IMR-90 (cell line): Measurements from ENCODE around the gene KCNS1. TPM values are rescaled to one million over a fixed set of nuclear protein-coding genes. Genes with fewer than 3 reads are reported as not detected.

Experiments
- ATAC-seq: fragments of 200-7000 bp; cut with Tn5 transposase; 2 replicates; pipeline ENCODE4 v1.9.1; 2020; ENCODE audit warnings: low read depth, mild to moderate bottlenecking, moderate library complexity
- BruUV-seq: library from RNA; stranded (reverse); fragments of 400-500 nt; replicated peaks from 2 replicates; lab custom pipeline; 2021; lab: Mats Ljungman, UMichigan
- CTCF ChIA-PET: fragments of 300-600 bp; formaldehyde crosslinking; extraction: SDS; loops from one replicate; lab custom pipeline; 2021; ENCODE audit warnings: antibody characterized with exemption; lab: Yijun Ruan, JAX
- POLR2A ChIA-PET: fragments of 300-600 bp; sonication (Branson Sonifier 250); formaldehyde crosslinking; loops from one replicate; lab custom pipeline; 2022; ENCODE audit warnings: antibody characterized with exemption; ENCODE audit not compliant: unreplicated experiment; lab: Charles Lee
- DNase-seq: peaks from one replicate; pipeline ENCODE4 v3.0.0; 2013
- H2AFZ ChIP-seq: replicated peaks from 2 replicates; pipeline ENCODE3; 2013; ENCODE audit warnings: low read length, mild to moderate bottlenecking; ENCODE audit not compliant: poor library complexity
- H2AK5ac ChIP-seq: 2 replicates; pipeline ENCODE4 v1.6.1; 2013; ENCODE audit warnings: low read depth, low read length, inconsistent platforms
- H2AK9ac ChIP-seq: replicated peaks from 2 replicates; pipeline ENCODE3; 2013; ENCODE audit warnings: mild to moderate bottlenecking, low read depth, low read length, moderate library complexity; ENCODE audit not compliant: poor library complexity
- H2BK120ac ChIP-seq: 2 replicates; pipeline ENCODE4 v1.6.1; 2013; ENCODE audit warnings: low read depth, low read length, inconsistent platforms
- H2BK15ac ChIP-seq: 3 replicates; pipeline ENCODE4 v1.6.1; 2013; ENCODE audit warnings: low read depth, low read length, inconsistent platforms
- H2BK20ac ChIP-seq: 2 replicates; pipeline ENCODE4 v1.6.1; 2013; ENCODE audit warnings: low read depth, mild to moderate bottlenecking, inconsistent platforms, low read length, moderate library complexity
- H2BK5ac ChIP-seq: 2 replicates; pipeline ENCODE4 v1.6.1; 2013; ENCODE audit warnings: mild to moderate bottlenecking, low read depth, low read length, inconsistent platforms; ENCODE audit not compliant: poor library complexity, severe bottlenecking
- H3K14ac ChIP-seq: replicated peaks from 2 replicates; pipeline ENCODE4 v1.6.1; 2013; ENCODE audit warnings: low read depth, low read length, inconsistent platforms
- H3K18ac ChIP-seq: 2 replicates; pipeline ENCODE4 v1.6.1; 2013; ENCODE audit warnings: low read depth, low read length, control low read depth
- H3K23ac ChIP-seq: 2 replicates; pipeline ENCODE4 v1.6.1; 2013; ENCODE audit warnings: low read depth, low read length, inconsistent platforms
- H3K27ac ChIP-seq: 2 replicates; pipeline ENCODE4 v1.5.1; 2013; ENCODE audit warnings: mild to moderate bottlenecking, control low read depth, low read length; ENCODE audit not compliant: insufficient read depth
- H3K27me3 ChIP-seq: 2 replicates; pipeline ENCODE4 v1.6.1; 2013; ENCODE audit warnings: low read length; ENCODE audit not compliant: control insufficient read depth, insufficient read depth
- H3K36me3 ChIP-seq: 2 replicates; pipeline ENCODE4 v1.6.1; 2013; ENCODE audit warnings: low read length, mixed read lengths; ENCODE audit not compliant: control insufficient read depth, insufficient read depth
- H3K4ac ChIP-seq: 2 replicates; pipeline ENCODE4 v1.6.1; 2013; ENCODE audit warnings: low read depth, low read length, inconsistent platforms
- H3K4me1 ChIP-seq: 2 replicates; pipeline ENCODE4 v1.6.1; 2013; ENCODE audit warnings: low read length, mixed read lengths; ENCODE audit not compliant: control insufficient read depth, insufficient read depth
- H3K4me2 ChIP-seq: 2 replicates; pipeline ENCODE4 v1.6.1; 2013; ENCODE audit warnings: low read depth, mild to moderate bottlenecking, control low read depth, low read length, moderate library complexity
- H3K4me3 ChIP-seq: 2 replicates; pipeline ENCODE4 v1.5.1; 2013; ENCODE audit warnings: low read depth, mild to moderate bottlenecking, control low read depth, low read length, moderate library complexity; ENCODE audit not compliant: insufficient read depth
- H3K56ac ChIP-seq: 2 replicates; pipeline ENCODE4 v1.6.1; 2013; ENCODE audit warnings: low read length, inconsistent platforms; ENCODE audit not compliant: insufficient read depth; ENCODE audit errors: extremely low read depth
- H3K79me1 ChIP-seq, 2 experiments: 2 replicates each; pipeline ENCODE4 v1.6.1; 2013; ENCODE audit warnings: low read length in 2 of 2, inconsistent platforms in 1 of 2, low read depth in 1 of 2
- H3K9ac ChIP-seq: 2 replicates; pipeline ENCODE4 v1.6.1; 2013; ENCODE audit warnings: low read depth, low read length, control low read depth
- H3K9me1 ChIP-seq: 2 replicates; pipeline ENCODE4 v1.6.1; 2013; ENCODE audit warnings: low read length, inconsistent platforms; ENCODE audit not compliant: insufficient read depth
- H3K9me3 ChIP-seq: 2 replicates; pipeline ENCODE4 v1.6.1; 2013; ENCODE audit warnings: low read length; ENCODE audit not compliant: control insufficient read depth, insufficient read depth
- H4K20me1 ChIP-seq: 2 replicates; pipeline ENCODE4 v1.6.1; 2013; ENCODE audit warnings: low read length, inconsistent platforms; ENCODE audit not compliant: insufficient read depth
- H4K5ac ChIP-seq: 2 replicates; pipeline ENCODE4 v1.6.1; 2013; ENCODE audit warnings: mild to moderate bottlenecking, low read depth, low read length, control low read depth
- H4K8ac ChIP-seq, 2 experiments: 2 replicates each; pipeline ENCODE4 v1.6.1; 2013; ENCODE audit warnings: low read depth in 2 of 2, low read length in 2 of 2, control low read depth in 1 of 2, inconsistent platforms in 1 of 2
- H4K91ac ChIP-seq: 2 replicates; pipeline ENCODE4 v1.6.1; 2013; ENCODE audit warnings: low read depth, low read length, inconsistent platforms; ENCODE audit not compliant: insufficient read depth
- CEBPB ChIP-seq: IDR thresholded peaks from 2 replicates; pipeline ENCODE4 v1.6.1; 2012; ENCODE audit warnings: low read depth, low read length, improper control_type of control experiment
- CTCF ChIP-seq: conservative IDR thresholded peaks from 2 replicates; pipeline ENCODE4 v1.5.1; 2012; ENCODE audit warnings: mild to moderate bottlenecking, low read depth, low read length, improper control_type of control experiment
- FOS ChIP-seq: fragments of 150-350 bp; IDR thresholded peaks from 2 replicates; pipeline ENCODE4 v1.6.1; 2016; ENCODE audit warnings: low read depth, low read length
- WGBS, 2 experiments: methylation state at CpG; one replicate each; pipeline versions ENCODE4 v1.1.5 to v1.1.7; 2013; ENCODE audit warnings: missing lambda C conversion rate in 2 of 2; ENCODE audit not compliant: insufficient read length in 1 of 2; ENCODE audit errors: extremely low coverage in 2 of 2; 5-methylcytosine and 5-hydroxymethylcytosine counted together
- dilution Hi-C: fragments of 300-500 bp; cut with HindIII; formaldehyde crosslinking; loops from one replicate; pipeline ENCODE4 v1.14.3; 2018; ENCODE audit warnings: low sequenced_read_pairs; ENCODE audit not compliant: unreplicated experiment
- in situ Hi-C: fragments of 300-500 bp; cut with MboI; formaldehyde crosslinking; loops from 3 replicates; pipeline ENCODE4 v1.14.3; 2019; ENCODE audit warnings: low sequenced_read_pairs, inconsistent platforms, mixed read lengths
- intact Hi-C: fragments of 100-400 bp; cut with micrococcal nuclease; formaldehyde crosslinking; loops from 2 replicates; pipeline ENCODE4 v1.10.0; 2022
- polyA plus RNA-seq, 3 experiments: library from polyadenylated mRNA; depleted of rRNA; stranded (reverse); fragments of >200 nt; gene quantifications; 2 replicates each; pipeline ENCODE4 v1.2.3, GENCODE V29; 2012; ENCODE audit warnings: low replicate concordance in 1 of 3
- total RNA-seq: library from RNA; depleted of rRNA; stranded (reverse); fragments of >200 nt; gene quantifications from 2 replicates; pipeline ENCODE4 v1.2.3, GENCODE V29; 2012

KCNS1 gene
- total and polyA plus RNA-seq, 2 of the 4 experiments (the other 2 are of a cell fraction): 0.54 to 0.62 TPM

GRCh38 chr20:45097485-45098102 lies 3.3 kb downstream of the KCNS1 start:
- CTCF ChIA-PET: interaction anchor here (0.8 to 4.3 kb wide), 3 partner anchors 48 to 86 kb away, joined by 3 to 18 read pairs (median 10); no protein-coding TSS in a partner anchor
- 35% methylated on average over 32 of the region's 56 CpGs; no CpG with 5 or more reads in 1 of the 2 experiments for WGBS, 2 experiments
- Histone ChIP-seq H2BK5ac (no peak overlapping the region), H2BK120ac (no peak overlapping the region), H3K23ac (no peak overlapping the region), H3K4me2 (no peak overlapping the region), H4K91ac (no peak overlapping the region), H3K4me3 (peak overlapping the region; percentile 34; the same call in 1 of the 2 replicates), H3K4ac (no peak overlapping the region), H2AK5ac (no peak overlapping the region), H3K18ac (no peak overlapping the region), H3K9me3 (peaks cover 6% of the 10 kb centered on the region; the same call in 1 of the 2 replicates), H2AK9ac (no peak overlapping the region), H2AFZ (peak overlapping the region; percentile 84), H3K9me1 (no peaks in the 10 kb centered on the region; the same call in 1 of the 2 replicates), H4K20me1 (no peaks in the 10 kb centered on the region), H3K79me1 (no peaks in the 10 kb centered on the region), H3K36me3 (no peaks in the 10 kb centered on the region), H3K14ac (no peak overlapping the region), H3K9ac (no peak overlapping the region), H4K5ac (no peak overlapping the region), H3K27ac (no peak overlapping the region), H2BK15ac (no peak overlapping the region), H2BK20ac (no peak overlapping the region), H3K4me1 (peaks cover 4% of the 10 kb centered on the region; the same call in 1 of the 2 replicates), H3K27me3 (peaks cover 44% of the 10 kb centered on the region), H4K8ac (no peak overlapping the region), H3K56ac (no peak overlapping the region)
- intact Hi-C loops: loop anchor here (2.0 to 10.0 kb wide), 3 partner anchors 193 to 677 kb away; partner anchors contain the start of gene KCNK15
- ATAC-seq: 0 out of 2 replicates have a peak, but pooled peaks have one; percentile 8
- in situ Hi-C loops: no loop called here
- TF ChIP-seq CTCF (0 out of 2 replicates have a peak, but pooled peaks have one; percentile 25), FOS (no peak), CEBPB (no peak)
- POLR2A ChIA-PET: no interaction called here
- no peak for DNase-seq
- dilution Hi-C loops: no loop called here
- no TSS peak for BruUV-seq
